Measurements from ENCODE around the gene DHH. TPM values are rescaled to one million over a fixed set of nuclear protein-coding genes. Genes with fewer than 3 reads are reported as not detected.

The DHH gene
- total RNA-seq, 2 donors from 2014 or later = 0.35 to 0.56 TPM

DNA sequence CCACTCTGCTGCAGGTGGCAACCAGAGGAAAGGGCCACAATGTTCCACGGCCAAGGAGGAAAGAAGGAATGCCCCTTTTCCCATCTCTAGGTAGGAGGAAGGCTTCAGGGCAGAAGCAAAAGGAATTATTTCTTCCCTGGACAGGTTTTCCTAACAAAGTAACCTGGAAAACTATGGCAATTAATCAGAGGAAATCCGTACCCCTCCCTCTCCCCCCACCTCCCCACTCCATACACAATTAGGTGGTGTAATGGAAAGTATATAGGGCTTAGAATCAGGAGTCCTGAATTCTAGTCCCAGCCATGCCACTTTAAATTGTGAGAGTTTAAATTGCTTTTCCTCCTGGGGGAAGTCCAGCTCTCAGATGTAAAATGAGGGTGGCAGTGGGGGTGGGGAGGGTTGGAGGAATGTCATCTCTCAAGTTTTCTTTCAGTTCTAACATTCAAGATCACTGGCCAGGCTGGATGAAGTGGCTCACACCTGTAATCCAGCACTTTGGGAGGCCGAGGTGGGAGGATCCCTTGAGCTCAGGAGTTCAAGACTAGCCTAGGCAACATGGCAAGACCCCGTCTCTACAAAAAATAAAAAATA is 1.7 kb downstream of the DHH start:
- peaks cover 0 to 59% of the 10 kb centered on the region in 2 donors for H3K4me1 ChIP-seq
- H3K27me3 ChIP-seq = no peaks in the 10 kb centered on the region
- DNase-seq (ENCODE audit: low spot score) = no peak
- H3K27ac ChIP-seq = no peak overlapping the region
- H3K4me3 ChIP-seq = peak overlapping the region in 1 of 2 donors; percentile 36
- H3K9me3 ChIP-seq = no peaks in the 10 kb centered on the region
- peaks cover 14% of the 10 kb centered on the region for H3K36me3 ChIP-seq
- TF ChIP-seq, protein P1, sequence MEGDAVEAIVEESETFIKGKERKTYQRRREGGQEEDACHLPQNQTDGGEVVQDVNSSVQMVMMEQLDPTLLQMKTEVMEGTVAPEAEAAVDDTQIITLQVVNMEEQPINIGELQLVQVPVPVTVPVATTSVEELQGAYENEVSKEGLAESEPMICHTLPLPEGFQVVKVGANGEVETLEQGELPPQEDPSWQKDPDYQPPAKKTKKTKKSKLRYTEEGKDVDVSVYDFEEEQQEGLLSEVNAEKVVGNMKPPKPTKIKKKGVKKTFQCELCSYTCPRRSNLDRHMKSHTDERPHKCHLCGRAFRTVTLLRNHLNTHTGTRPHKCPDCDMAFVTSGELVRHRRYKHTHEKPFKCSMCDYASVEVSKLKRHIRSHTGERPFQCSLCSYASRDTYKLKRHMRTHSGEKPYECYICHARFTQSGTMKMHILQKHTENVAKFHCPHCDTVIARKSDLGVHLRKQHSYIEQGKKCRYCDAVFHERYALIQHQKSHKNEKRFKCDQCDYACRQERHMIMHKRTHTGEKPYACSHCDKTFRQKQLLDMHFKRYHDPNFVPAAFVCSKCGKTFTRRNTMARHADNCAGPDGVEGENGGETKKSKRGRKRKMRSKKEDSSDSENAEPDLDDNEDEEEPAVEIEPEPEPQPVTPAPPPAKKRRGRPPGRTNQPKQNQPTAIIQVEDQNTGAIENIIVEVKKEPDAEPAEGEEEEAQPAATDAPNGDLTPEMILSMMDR (IDR thresholded peaks at IDR 0.05) = no peak

DNA sequence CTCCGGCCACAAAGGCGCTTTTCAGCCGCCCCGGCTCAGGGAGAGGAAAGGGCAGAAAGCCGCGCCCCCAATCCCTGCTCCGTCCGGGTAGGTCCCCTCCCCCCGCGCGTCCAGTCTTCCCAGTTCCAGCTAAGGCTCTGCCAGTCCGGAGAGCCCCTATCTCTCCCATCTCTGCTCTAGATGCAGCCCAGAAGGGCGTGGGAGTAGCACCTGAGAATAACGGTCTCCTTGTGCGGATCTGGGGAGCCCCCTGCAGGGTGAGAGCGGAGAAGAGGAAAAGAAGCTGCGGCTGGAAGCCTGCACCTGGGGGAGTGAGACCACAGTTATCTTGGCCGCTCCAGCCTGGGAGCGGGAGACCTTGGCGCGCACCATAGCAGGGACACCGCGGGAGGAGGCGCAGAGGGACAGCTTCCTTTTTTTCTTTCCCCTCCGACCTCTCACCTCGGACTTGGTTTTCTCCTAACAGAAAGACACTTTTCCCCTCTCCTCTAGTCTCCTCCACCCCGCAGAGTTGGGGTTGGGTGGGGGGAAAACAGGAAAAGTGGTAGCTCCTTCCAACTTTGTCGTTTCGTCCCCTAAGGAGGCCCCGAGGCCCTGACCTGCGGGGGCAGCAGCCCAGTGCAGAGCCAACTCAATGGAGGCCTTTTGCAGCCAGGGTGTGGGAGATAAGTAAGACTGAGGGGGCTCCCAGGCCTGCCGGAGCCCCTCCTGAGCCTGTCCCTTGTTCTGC is 2.4 kb downstream of the DHH start:
- no peak overlapping the region for H3K27ac ChIP-seq

GRCh38 chr12:49091836-49092085 is 2.8 kb downstream of the DHH start:
- H3K36me3 ChIP-seq = peaks cover 2% of the 10 kb centered on the region
- H3K9me3 ChIP-seq = no peaks in the 10 kb centered on the region
- peak overlapping the region; percentile 23 to 36 for H3K4me3 ChIP-seq
- H3K27me3 ChIP-seq = no peaks in the 10 kb centered on the region
- TF ChIP-seq, protein P1 (IDR thresholded peaks at IDR 0.05) = no peak
- no peak overlapping the region for H3K27ac ChIP-seq
- peaks cover 0 to 59% of the 10 kb centered on the region in 2 donors for H3K4me1 ChIP-seq
- DNase-seq (ENCODE audit: low spot score) = no peak

More for the DNA sequence above, 2.4 kb downstream of the DHH start:
- peaks cover 7% of the 10 kb centered on the region for H3K36me3 ChIP-seq
- no peaks in the 10 kb centered on the region for H3K27me3 ChIP-seq
- no peaks in the 10 kb centered on the region for H3K9me3 ChIP-seq
- no peak for DNase-seq (ENCODE audit: low spot score)
- peaks cover 0 to 59% of the 10 kb centered on the region in 2 donors for H3K4me1 ChIP-seq
- H3K4me3 ChIP-seq = peak overlapping the region; percentile 23 to 36
- TF ChIP-seq, protein P1 (IDR thresholded peaks at IDR 0.05) = peak in 1 of 2 donors; percentile 23

DNA sequence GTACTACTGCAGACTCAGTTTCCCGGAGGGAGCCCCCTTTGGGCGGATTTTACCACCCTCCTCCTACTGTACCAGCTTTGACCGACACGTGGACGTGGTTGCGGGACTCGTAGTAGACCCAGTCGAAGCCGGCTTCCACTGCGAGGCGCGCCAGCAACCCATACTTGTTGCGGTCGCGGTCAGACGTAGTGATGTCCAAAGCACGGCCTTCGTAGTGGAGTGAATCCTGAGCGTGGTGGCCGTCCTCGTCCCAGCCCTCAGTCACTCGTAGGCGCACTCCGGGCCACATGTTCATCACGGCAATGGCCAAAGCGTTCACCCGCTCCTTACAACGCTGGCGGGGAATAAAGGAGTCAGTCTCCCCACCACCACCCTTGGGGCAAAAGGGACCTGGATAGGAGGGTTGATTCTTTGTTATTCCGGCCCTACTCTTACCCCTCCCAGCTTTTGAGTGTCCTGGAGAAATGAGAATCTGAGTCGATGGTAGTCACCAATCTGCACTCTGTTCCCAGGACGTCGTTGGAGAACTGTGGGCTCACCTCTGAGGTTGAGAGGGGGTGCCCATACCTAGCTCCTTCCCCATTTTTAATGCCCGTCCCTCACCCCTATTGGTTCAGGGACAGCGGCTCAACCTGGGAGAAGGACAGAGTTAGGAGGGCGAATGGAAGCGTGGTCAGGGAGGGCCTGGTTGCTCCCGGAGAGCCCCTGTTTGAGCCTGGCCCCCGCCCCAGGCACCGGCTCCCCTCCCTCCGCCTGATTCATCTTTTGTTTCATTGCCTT is 3.4 kb downstream of the DHH start:
- Histone ChIP-seq H3K27ac (no peak overlapping the region), H3K4me3 (peak overlapping the region in 1 of 2 donors; percentile 36), H3K36me3 (no peaks in the 10 kb centered on the region), H3K4me1 (peaks cover 0 to 59% of the 10 kb centered on the region in 2 donors), H3K27me3 (no peaks in the 10 kb centered on the region), H3K9me3 (no peaks in the 10 kb centered on the region)
- TF ChIP-seq, protein P1 (IDR thresholded peaks at IDR 0.05) = no peak
- no peak for DNase-seq (ENCODE audit: low spot score)

GRCh38 chr12:49089821-49090773 is 4.5 kb downstream of the DHH start:
- no peak for DNase-seq (ENCODE audit: low spot score)
- no peaks in the 10 kb centered on the region for H3K9me3 ChIP-seq
- H3K27me3 ChIP-seq = no peaks in the 10 kb centered on the region
- peaks cover 0 to 59% of the 10 kb centered on the region in 2 donors for H3K4me1 ChIP-seq
- TF ChIP-seq, protein P1 (IDR thresholded peaks at IDR 0.05) = peak in 1 of 2 donors; percentile 32
- H3K36me3 ChIP-seq = no peaks in the 10 kb centered on the region
- H3K27ac ChIP-seq = no peak overlapping the region
- peak overlapping the region; percentile 11 to 50 for H3K4me3 ChIP-seq
